SU-DHL-6 (cell line): Measurements from ENCODE around the gene GRAMD1A.

Experiments used
- CTCF ChIP-seq: fragments of 200-600 bp; sonication (generic); IDR thresholded peaks from one replicate; pipeline ENCODE4 v1.5.1; 2017; ENCODE audit warnings: antibody characterized with exemption, mild to moderate bottlenecking, low read length, moderate library complexity; ENCODE audit not compliant: insufficient read depth, poor library complexity, severe bottlenecking
- EZH2phosphoT487 ChIP-seq: fragments of 200-600 bp; sonication (generic), shearing (Covaris generic); conservative IDR thresholded peaks from 2 replicates; pipeline ENCODE4 v1.6.1; 2018; ENCODE audit warnings: mild to moderate bottlenecking, antibody characterized with exemption, low read length, moderate library complexity, mixed read lengths

- TF ChIP-seq CTCF = no peak
- no peak for TF ChIP-seq EZH2phosphoT487
Measured at GRCh38 chr19:34988119-34988518, 12.0 kb upstream of the GRAMD1A start.
